Bone marrow (tissue), 2 donors: Measurements from ENCODE around the gene FHOD3.

Experiments used
- DNase-seq, 2 donors: peaks; one replicate each; lab custom pipeline; 2025; lab: John Stamatoyannopoulos, UW

FHOD3 gene

GRCh38 chr18:36594621-36595020 is 297.1 kb downstream of the FHOD3 start:
- no peak for DNase-seq

- DNase-seq: no peak
These were observed 297.7 kb downstream of the FHOD3 start for GRCh38 chr18:36595046-36595817.

- DNase-seq: no peak
These were observed 298.3 kb downstream of the FHOD3 start for GRCh38 chr18:36595818-36596215.

- no peak for DNase-seq
These were observed 300.1 kb downstream of the FHOD3 start for GRCh38 chr18:36597636-36598035.

- no peak for DNase-seq
These were observed 303.0 kb downstream of the FHOD3 start for GRCh38 chr18:36600548-36600947.

GRCh38 chr18:36601316-36601715 is 303.8 kb downstream of the FHOD3 start:
- no peak for DNase-seq

- no peak for DNase-seq
These were observed 304.6 kb downstream of the FHOD3 start for GRCh38 chr18:36602071-36602470.

- no peak for DNase-seq
These were observed 305.1 kb downstream of the FHOD3 start for GRCh38 chr18:36602620-36603019.

- no peak for DNase-seq
These were observed 310.6 kb downstream of the FHOD3 start for GRCh38 chr18:36608107-36608506.

GRCh38 chr18:36610258-36610657 is 312.7 kb downstream of the FHOD3 start:
- no peak for DNase-seq

GRCh38 chr18:36610661-36611060 is 313.1 kb downstream of the FHOD3 start:
- no peak for DNase-seq

- DNase-seq: no peak
These were observed 315.6 kb downstream of the FHOD3 start for GRCh38 chr18:36613069-36613468.

GRCh38 chr18:36613810-36614209 is 316.3 kb downstream of the FHOD3 start:
- no peak for DNase-seq

GRCh38 chr18:36620788-36621187 is 323.3 kb downstream of the FHOD3 start:
- no peak for DNase-seq

GRCh38 chr18:36622610-36623009 is 325.1 kb downstream of the FHOD3 start:
- DNase-seq: no peak

- DNase-seq: no peak
These were observed 325.6 kb downstream of the FHOD3 start for GRCh38 chr18:36623091-36623490.

GRCh38 chr18:36623681-36624190 is 326.2 kb downstream of the FHOD3 start:
- DNase-seq: no peak

GRCh38 chr18:36624451-36625167 is 327.1 kb downstream of the FHOD3 start:
- DNase-seq: no peak

- no peak for DNase-seq
These were observed 327.9 kb downstream of the FHOD3 start for GRCh38 chr18:36625386-36625785.

- no peak for DNase-seq
These were observed 330.1 kb downstream of the FHOD3 start for GRCh38 chr18:36627637-36628036.

GRCh38 chr18:36628435-36629137 is 331.1 kb downstream of the FHOD3 start:
- no peak for DNase-seq

- no peak for DNase-seq
These were observed 331.6 kb downstream of the FHOD3 start for GRCh38 chr18:36629138-36629530.

GRCh38 chr18:36629836-36630235 is 332.3 kb downstream of the FHOD3 start:
- DNase-seq: no peak
